ENCODE data around the gene RGS9.

RGS9 gene

DNA sequence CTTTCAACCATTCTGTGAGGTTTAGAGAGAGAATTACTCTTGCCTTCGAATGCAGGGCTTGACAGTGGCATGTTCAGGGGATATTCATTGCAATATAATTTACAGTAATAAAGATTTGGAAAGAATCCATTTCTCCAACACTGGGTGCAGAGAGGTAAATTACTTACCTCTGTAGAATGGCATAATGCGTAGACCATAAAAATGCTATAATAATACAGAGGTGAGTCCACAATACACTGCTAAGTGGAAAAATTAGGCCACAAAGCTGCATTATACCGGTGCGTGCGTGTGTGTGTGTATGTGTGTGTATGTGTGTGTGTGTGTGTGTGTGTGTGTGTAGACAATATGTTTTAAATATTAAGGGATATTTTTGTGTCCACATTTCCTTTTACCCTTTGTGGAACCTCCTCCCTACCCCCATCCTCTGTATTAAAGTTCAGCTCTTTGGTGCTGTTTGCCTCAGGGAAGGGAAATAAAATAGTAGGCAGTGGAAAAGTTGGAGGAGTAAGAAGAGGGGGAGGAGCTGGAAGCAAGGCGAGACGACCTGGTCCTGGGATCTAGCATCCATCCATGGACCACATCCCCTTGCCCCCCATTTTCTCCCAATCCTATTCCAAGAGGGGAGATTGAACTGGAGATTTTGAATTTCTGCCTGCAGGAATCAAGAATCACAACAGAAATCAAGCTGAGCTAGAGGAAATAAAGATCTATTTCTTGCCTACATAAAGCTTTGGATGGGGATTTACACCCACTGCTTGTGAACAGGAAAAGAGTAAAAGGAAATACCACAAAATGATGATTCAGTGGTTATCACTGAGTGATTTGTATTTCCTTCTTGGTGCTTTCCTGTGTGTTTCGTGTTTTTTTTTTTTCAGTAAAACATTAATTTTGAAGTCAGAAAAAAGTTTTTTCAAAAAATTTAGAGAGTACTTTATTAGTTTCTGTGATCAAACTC, 124.8 kb downstream of the RGS9 start:
- Mint-ChIP-seq H3K4me3 (no peak overlapping the region), H3K4me1 (ENCODE audit: low read depth) (no peaks in the 10 kb centered on the region), H3K36me3 (ENCODE audit: low read depth) (no peaks in the 10 kb centered on the region), H3K27me3 (peaks cover 15% of the 10 kb centered on the region), H3K27ac (no peak overlapping the region), H3K9me3 (no peaks in the 10 kb centered on the region)
- intact Hi-C loops (cut with micrococcal nuclease) = no loop called here

DNA sequence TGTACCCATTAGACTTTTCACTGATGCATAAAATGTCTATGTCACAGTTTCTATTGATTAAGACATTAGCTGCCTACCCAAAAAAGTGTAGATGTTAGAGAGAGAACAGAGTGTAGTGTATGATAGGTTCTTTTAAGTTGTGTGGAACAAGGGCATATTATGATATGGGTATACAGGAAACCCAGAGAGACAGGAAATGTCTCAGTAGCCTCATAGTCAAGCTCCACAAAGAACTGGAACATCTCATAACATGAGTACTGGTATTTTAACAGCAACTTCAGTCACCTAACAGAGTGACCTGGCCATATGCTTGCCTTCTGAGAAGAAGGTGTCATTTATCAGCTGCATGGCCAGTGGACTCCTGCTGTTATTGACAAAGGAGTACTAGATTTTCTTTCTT, 128.1 kb downstream of the RGS9 start:
- H3K4me1 Mint-ChIP-seq (ENCODE audit: low read depth) = no peaks in the 10 kb centered on the region
- H3K27ac Mint-ChIP-seq = no peak overlapping the region
- H3K4me3 Mint-ChIP-seq = no peak overlapping the region
- intact Hi-C loops (cut with micrococcal nuclease) = no loop called here
- no peaks in the 10 kb centered on the region for H3K9me3 Mint-ChIP-seq
- no peaks in the 10 kb centered on the region for H3K36me3 Mint-ChIP-seq (ENCODE audit: low read depth)
- peaks cover 14% of the 10 kb centered on the region for H3K27me3 Mint-ChIP-seq

DNA sequence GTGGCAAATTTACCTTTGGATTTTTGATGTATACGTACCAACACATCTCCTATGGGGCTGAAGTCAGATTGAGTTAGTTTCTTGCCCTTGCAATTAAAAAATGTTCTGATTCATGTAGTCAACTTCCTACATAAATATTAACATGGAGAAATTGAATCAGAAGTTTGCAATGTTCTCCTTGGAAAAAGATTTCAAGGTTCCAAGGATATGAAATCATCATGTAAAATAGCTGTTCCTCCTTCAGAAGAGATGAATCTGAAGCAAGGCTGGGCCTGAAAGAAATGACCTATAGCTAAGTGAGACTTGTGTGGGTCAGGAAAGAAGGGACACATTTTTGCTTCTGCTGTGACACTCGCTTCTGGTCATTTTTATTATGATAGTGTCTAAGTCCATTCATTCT, 131.7 kb downstream of the RGS9 start:
- intact Hi-C loops (cut with micrococcal nuclease) = no loop called here
- Mint-ChIP-seq H3K36me3 (ENCODE audit: low read depth) (no peaks in the 10 kb centered on the region), H3K27me3 (peaks cover 24% of the 10 kb centered on the region), H3K27ac (no peak overlapping the region), H3K4me1 (ENCODE audit: low read depth) (no peaks in the 10 kb centered on the region), H3K4me3 (no peak overlapping the region), H3K9me3 (no peaks in the 10 kb centered on the region)

DNA sequence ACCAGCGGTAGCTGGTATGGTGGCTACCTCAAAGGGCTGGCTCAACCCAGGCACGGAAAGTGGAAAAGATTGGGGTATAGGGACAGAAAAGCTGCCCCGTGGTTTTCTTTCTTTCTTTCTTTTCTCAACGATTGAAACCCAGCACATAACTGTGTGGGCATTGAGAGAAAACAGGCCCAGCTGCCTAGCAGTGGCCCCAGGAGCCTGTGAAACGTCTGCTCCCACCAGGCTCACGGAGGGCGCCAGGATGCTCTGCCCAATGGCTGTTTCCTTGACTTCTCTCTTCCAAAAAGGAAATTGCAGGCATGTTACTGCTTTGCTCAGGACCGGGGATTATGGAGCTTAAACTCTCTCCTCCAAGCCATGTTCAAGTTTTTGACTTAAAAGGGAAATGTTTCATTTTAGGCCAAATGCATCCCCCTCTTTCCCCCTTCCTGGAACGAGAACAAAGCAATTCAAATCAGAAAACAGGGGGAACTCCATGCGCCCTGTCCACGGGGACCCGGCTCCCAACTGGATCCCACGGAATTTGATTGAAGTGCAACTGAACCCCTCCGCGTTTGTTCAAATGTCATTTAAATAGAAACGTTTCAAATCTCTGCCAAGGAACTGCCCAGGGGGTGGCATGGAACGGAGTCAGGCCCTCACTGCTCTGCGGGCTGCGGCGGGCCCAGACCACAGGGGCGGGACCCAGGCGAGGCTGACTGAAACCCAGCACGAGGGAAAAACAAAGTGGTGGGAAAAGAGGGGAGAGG, 133.5 kb downstream of the RGS9 start:
- Mint-ChIP-seq H3K4me3 (no peak overlapping the region), H3K27ac (no peak overlapping the region), H3K36me3 (ENCODE audit: low read depth) (no peaks in the 10 kb centered on the region), H3K9me3 (no peaks in the 10 kb centered on the region), H3K27me3 (peaks cover 25% of the 10 kb centered on the region), H3K4me1 (ENCODE audit: low read depth) (no peaks in the 10 kb centered on the region)
- intact Hi-C loops (cut with micrococcal nuclease) = no loop called here

DNA sequence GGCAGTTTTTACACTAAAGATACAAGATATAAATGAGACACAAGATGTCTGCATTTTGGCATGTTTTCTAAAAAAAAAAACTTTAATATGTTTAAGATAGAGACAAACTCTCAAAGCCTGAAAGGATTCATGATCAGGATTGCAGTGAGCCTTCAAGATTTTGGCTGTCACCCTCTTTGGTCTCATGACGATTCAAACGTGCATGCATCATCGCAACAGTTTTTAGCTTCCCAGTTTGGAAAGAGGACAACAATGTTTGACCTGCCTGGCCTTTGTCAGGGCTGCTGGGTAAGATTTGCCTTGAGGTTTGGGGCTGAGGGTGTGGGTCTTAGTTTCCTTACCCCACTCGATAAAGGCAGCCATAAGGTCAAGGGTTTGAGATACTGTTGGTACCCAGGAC, 134.1 kb downstream of the RGS9 start:
- H3K36me3 Mint-ChIP-seq (ENCODE audit: low read depth) = no peaks in the 10 kb centered on the region
- H3K4me3 Mint-ChIP-seq = no peak overlapping the region
- H3K4me1 Mint-ChIP-seq (ENCODE audit: low read depth) = no peaks in the 10 kb centered on the region
- intact Hi-C loops (cut with micrococcal nuclease) = no loop called here
- peaks cover 21% of the 10 kb centered on the region for H3K27me3 Mint-ChIP-seq
- H3K9me3 Mint-ChIP-seq = no peaks in the 10 kb centered on the region
- no peak overlapping the region for H3K27ac Mint-ChIP-seq

All from dendritic cell treated with granulocyte-macrophage colony-stimulating factor and Interleukin-4, amounts not matched to agents 40 ng/mL and 50 ng/mL, for 4 days (primary cell).